ENCODE data around the gene CLEC6A.
"Not testable (repeated sequence)": the region's sequence is repeated elsewhere in the genome, so short reads cannot be mapped to it uniquely, and the experiment has no call there.

CLEC6A gene

DNA sequence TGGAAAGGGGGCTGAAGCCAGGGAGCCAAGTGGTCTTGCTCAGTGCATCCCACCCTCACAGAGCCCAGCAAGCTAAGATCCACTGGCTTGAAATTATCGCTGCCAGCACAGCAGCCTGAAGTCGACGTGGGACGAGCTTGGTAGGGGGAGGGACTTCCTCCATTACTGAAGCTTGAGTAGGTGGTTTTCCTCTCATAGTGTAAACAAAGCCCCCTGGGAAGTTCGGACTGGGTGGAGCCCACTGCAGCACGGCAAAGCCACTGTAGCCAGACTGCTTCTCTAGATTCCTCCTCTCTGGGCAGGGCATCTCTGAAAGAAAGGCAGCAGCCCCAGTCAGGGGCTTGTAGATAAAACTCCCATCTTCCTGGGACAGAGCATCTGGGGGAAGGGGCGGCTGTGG is 40.3 kb downstream of the CLEC6A start:
- DNase-seq, result not testable (repeated sequence)

DNA sequence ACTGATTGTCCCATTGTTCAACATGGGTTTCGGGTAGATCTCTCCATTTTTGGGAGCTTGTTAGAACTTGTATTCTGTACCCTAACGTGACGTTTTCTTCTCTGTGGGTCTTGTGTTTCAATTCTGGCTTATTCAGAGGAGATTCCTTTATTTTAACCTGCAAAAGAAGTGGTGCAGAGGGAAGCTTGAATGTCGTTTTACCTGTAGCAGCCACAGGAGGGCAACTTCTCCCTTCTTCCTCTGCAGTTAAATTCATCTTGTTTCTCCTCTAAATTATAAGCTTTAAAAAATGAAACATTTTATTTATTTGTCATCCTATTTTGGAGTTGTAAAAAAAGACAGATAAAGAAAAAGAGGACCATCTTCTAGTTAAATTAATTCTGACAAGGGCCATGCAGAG is 43.9 kb downstream of the CLEC6A start:
- DNase-seq, result no peak

DNA sequence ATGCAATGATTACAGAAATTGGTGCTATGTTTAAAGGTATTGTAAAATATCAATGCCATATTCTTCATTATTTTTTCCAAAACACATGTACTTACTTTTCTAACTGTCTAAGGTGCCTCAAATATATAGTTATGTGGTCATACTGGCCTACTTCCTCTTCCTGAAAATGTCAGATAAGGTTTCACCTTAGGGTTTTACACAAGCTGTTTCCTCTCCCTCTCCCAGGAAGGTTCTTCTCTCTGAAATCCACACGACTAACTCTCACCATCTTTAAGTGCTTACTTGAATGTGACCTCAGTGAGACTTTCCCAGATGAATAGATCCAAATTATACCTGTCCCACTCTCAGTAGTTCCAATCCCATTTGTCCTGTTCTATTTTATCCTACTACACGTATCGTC is 46.0 kb downstream of the CLEC6A start:
- no peak for DNase-seq

DNA sequence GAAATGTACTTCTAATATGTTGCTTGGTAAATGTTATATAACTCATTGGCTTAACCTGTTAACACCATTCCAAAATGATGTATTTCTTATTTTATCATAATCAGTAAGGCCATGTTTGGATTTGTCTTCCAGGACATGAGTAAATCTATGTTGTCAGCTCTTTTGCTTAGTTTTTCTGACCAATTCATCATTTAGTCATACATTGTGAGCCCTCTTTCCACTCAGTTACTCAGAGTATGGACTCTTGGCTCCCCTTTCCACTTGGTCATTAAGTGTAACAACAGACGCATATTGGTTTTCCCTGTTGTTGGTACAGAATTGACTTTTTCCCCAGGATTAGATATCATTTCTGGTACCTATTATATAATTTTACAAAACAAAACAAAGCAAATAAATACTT is 48.6 kb downstream of the CLEC6A start:
- DNase-seq, result no peak

DNA sequence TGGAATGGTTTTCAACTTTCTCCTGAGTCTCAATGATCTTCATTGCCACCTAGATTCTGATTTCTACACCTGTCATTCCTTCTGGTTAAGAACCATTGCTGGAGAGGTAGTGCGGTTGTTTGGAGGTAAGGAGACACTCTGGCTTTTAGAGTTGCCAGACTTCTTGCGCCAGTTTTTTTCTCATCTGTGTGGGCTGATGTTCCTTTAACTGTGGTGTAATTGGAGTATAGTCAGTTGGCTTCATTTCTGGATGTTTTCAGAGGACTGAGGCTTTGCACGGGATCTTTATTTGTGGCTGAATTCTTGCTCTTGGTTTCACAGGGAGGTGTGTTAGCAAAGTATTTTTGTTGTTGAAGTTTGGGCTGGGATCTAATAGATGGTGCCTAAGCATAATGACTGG is 51.8 kb downstream of the CLEC6A start:
- no peak for DNase-seq

DNA sequence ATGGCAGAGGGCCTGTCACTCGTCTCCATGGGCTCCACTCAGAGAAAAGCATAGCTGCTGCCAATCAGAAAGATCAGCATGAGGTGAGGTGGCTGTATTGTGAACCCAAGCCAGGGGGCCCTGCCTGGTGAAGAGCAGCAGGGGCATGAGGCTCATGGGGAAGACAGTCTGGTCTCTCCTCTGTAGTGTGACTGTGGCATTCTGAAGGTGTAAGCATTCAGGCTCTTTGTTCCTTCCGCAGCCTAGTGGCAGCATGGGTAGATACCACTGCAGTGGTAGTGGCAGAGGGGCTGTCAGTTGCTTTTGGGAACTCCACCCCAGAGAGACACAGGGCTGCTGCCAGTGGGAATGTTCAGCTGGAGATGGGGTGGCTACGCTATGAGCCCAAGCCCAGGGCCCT is 52.5 kb downstream of the CLEC6A start:
- DNase-seq, result no peak

DNA sequence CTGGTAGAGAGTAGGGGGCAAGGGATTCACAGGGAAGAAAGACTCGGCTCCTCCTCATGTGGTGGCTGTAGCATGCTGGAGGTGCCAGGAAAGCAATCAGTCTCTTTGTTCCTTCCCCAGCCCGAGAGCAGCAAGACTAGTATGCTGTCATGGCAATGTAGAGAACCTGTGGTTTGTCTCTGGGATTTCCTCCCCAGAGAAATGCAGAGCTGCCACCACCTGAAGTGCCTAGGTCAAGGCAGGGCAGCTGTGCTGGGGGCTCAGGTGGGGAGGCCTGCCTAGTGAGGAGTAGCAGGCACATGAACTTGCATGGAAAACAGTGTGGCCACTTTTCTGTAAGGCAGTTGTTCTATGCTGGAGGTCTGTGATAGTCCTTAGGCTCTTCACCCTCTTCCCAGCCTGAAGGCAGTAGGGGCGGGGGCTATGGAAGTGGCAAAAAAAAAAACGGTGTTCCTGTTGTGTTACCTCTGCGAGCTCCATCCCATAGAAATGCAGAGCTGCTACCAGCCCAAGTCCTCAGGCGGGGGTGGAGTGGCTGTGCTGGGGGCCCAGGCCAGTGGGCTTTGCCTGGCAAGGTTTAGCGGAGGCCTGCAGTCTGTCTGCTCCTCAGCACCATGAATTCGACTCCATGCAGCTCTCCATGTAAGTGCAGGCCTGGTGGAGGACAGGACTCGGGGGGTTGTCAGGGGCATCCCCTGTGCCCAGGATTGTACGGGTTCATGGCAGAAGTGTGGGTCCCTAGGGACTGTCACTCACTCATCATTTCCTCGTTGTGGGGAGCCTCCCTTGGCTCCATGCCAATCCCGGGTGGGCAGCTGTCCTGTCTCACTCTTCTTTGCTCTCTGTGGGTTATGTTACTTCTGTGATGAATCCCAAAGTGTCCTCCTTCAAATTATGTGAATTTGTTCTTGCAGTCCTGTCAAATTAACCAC is 53.4 kb downstream of the CLEC6A start:
- no peak for DNase-seq

DNA sequence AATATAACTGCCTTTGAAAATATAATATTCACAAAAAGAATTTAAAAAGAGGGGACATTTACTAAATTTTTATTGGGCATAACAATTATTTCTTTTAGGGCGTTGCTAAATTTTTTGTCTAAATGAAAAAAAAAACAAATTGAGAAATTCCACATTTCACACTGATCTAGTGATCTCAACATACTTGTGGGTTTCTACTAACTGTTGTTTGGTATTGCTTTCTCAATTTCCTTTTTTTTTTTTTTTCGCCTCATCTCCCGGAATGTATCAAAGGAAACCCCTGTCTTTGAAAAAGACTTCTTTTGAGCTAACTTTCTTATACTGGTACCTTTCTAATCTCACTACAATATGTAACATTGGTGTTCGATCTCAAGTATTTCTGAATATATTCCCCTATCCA is 57.5 kb downstream of the CLEC6A start, which contains the start of gene CLEC4D:
TSS of gene CLEC4D (plus strand) at position 248 of the 400 bp plus-strand sequence. CDS start 230 bp downstream, outside the sequence.
- no peak for DNase-seq

DNA sequence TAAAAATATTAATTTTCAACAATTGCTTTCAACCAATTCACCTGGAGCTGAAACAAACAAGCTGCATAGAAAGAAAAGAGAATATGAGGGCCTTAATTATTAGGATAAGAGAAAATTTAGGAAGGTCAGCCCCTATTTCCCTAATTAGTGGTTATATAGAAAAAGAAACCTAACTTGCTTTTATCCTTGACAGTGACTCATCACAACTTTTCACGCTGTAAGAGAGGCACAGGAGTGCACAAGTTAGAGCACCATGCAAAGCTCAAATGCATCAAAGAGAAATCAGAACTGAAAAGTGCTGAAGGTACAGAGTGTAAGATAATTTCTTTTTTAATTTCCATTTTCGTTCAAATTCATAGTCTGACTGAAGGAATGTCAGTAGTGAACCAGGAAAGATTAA is 62.2 kb downstream of the CLEC6A start:
- DNase-seq, result no peak

DNA sequence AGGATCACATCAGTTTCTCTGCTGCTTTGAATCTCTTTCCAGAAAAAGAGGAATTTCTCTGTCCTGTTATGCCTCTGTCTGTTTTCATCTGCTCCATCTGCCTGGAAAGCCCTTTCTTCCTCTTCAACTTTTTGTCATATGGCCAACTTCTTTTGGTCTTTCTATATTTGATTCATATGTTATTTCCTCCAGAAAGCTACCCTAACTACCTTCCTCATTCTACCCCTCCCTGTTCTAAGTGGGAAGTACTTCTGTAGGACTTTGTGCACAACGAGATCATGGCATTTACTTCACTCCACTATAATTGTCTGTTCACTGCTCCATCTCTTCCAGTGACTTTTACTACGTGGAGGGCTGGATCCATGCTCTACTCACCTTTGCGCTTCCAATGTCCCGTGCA is 63.4 kb downstream of the CLEC6A start:
- DNase-seq, result no peak

DNA sequence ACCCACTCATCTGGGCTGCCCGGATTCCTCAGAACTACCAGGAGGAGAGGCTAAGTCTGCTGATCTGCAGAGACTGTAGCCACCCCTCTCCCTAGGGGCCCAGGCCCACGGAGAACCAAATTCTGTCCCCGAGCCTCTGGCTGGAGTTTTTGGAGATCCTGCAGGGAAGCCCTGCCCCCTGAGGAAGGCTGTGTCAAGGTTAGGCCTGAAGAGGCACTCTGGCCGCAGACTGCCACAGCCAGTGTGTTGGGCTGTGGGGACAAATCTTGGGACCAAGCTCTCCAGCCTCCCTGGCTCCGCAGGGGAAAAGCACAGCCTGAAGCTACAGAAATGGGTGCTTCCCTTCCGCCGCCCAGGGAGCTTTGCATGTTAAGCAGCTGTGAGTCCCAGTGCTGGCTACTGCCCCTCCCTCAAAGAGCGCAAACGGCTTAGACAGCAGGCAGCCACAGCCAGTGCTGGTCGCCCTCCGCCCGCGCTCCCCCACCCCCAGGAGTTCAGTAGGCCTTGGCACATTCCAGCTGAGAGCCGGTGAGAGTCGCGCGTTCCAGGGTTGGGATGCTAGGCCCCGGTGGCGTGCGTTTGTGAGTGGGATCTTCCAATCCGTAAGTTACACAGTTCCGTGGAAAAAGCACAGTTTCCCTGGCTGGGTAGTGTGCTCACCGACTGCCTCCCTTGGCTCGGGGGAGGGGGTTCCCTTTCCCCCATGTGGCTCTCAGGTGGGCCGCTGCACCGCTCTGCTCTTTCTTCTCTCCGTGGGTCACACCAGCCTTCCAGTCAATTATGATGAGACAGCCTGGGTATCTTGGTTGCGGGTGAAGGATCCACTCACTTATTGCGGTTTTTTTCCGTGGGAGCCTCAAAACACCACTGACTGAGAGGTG is 71.7 kb downstream of the CLEC6A start:
- DNase-seq, result no peak

Data from cortex of kidney (tissue), 1 donor.